OCI-LY1 (cell line): ENCODE data around the gene DPF3.

Experiments used
- CTCF ChIP-seq: fragments of 200-600 bp; sonication (generic), shearing (Covaris generic); IDR thresholded peaks from 2 replicates; pipeline ENCODE4 v1.5.1; 2017; ENCODE audit warnings: mild to moderate bottlenecking, antibody characterized with exemption, low read length, moderate library complexity, mixed read lengths
- EZH2 ChIP-seq: fragments of 200-600 bp; sonication (generic), shearing (Covaris generic); IDR thresholded peaks from 2 replicates; pipeline ENCODE4 v1.8.0; 2017; ENCODE audit warnings: borderline replicate concordance, mixed run types, mild to moderate bottlenecking, antibody characterized with exemption, low read length, moderate library complexity, mixed read lengths

- TF ChIP-seq CTCF (no peak), EZH2 (no peak)
Observed at GRCh38 chr14:72716476-72716875, 177.4 kb downstream of the DPF3 start.
